H1 (cell line): ENCODE data around the gene DDI2.
"Not testable (repeated sequence)": the region's sequence is repeated elsewhere in the genome, so short reads cannot be mapped to it uniquely, and the experiment has no call there.

Experiments used
- EP300 ChIP-seq, 2 experiments: IDR thresholded peaks; 1 replicate in 1 of 2; 2 replicates in 1 of 2; pipeline ENCODE4 v1.6.1; 2011 to 2012; ENCODE audit warnings: low read depth in 2 of 2, low read length in 2 of 2, mild to moderate bottlenecking in 2 of 2, borderline replicate concordance in 1 of 2, inconsistent platforms in 1 of 2, moderate library complexity in 1 of 2
- NRF1 ChIP-seq: IDR thresholded peaks from 2 replicates; pipeline ENCODE4 v1.6.1; 2011; ENCODE audit warnings: mild to moderate bottlenecking, low read depth, low read length, improper control_type of control experiment
- POLR2A ChIP-seq, 2 experiments: IDR thresholded peaks; 1 replicate in 1 of 2; 2 replicates in 1 of 2; pipeline ENCODE4 v1.6.1; 2011; ENCODE audit warnings: low read depth in 2 of 2, low read length in 2 of 2, mild to moderate bottlenecking in 2 of 2; ENCODE audit errors: control extremely low read depth in 1 of 2
- POLR2AphosphoS5 ChIP-seq: IDR thresholded peaks from 2 replicates; pipeline ENCODE4 v1.6.1; 2011; ENCODE audit warnings: low read depth, low read length
- SIX5 ChIP-seq: IDR thresholded peaks from 2 replicates; pipeline ENCODE4 v1.6.1; 2011; ENCODE audit warnings: mild to moderate bottlenecking, low read depth, low read length
- TAF1 ChIP-seq: IDR thresholded peaks from 2 replicates; pipeline ENCODE4 v1.6.1; 2011; ENCODE audit warnings: mild to moderate bottlenecking, low read depth, low read length
- TF ChIP-seq, protein P1 (sequence below), 3 experiments: IDR thresholded peaks; 1 replicate in 2 of 3; 2 replicates in 1 of 3; pipeline versions ENCODE4 v1.5.1 to v1.6.1; 2011; ENCODE audit warnings: low read length in 3 of 3, mild to moderate bottlenecking in 3 of 3, inconsistent platforms in 2 of 3, low read depth in 1 of 3, moderate library complexity in 1 of 3; ENCODE audit not compliant: insufficient read depth in 1 of 3; ENCODE audit errors: control extremely low read depth in 1 of 3

DNA sequence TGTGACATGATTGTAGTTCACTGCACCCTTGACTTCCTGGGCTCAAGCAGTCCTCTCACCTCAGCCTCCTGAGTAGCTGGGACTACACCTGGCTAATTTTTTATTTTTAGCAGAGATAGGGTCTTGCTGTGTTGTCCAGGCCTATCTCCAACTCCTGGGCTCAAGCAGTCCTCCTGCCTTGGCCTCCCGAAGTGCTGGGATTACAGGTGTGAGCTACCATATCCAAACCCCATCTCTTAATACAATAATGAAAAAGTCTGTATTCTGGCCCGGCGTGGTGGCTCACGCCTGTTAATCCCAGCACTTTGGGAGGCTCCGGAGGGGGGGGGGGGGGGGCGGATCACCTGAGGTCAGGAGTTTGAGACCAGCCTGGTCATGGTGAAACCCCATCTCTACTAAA lies 34.9 kb downstream of the DDI2 start:
- TF ChIP-seq POLR2A (IDR thresholded peaks at IDR 0.05; ENCODE audit: control extremely low read depth in 1 of 2, low read depth in 2 of 2, low read length in 2 of 2); EP300 (IDR thresholded peaks at IDR 0.05; ENCODE audit: borderline replicate concordance in 1 of 2, low read depth in 2 of 2, low read length in 2 of 2); POLR2AphosphoS5; SIX5; NRF1; TAF1: not testable (repeated sequence)
- TF ChIP-seq, protein P1, sequence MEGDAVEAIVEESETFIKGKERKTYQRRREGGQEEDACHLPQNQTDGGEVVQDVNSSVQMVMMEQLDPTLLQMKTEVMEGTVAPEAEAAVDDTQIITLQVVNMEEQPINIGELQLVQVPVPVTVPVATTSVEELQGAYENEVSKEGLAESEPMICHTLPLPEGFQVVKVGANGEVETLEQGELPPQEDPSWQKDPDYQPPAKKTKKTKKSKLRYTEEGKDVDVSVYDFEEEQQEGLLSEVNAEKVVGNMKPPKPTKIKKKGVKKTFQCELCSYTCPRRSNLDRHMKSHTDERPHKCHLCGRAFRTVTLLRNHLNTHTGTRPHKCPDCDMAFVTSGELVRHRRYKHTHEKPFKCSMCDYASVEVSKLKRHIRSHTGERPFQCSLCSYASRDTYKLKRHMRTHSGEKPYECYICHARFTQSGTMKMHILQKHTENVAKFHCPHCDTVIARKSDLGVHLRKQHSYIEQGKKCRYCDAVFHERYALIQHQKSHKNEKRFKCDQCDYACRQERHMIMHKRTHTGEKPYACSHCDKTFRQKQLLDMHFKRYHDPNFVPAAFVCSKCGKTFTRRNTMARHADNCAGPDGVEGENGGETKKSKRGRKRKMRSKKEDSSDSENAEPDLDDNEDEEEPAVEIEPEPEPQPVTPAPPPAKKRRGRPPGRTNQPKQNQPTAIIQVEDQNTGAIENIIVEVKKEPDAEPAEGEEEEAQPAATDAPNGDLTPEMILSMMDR (IDR thresholded peaks at IDR 0.05; ENCODE audit: control extremely low read depth in 1 of 3, insufficient read depth in 1 of 3, low read depth in 1 of 3, low read length in 3 of 3) = not testable (repeated sequence)
